Neural progenitor cell (in vitro differentiated cells): ENCODE data around the gene PRG3. TPM values are rescaled to one million over a fixed set of nuclear protein-coding genes. Genes with fewer than 3 reads are reported as not detected.
"Not testable (repeated sequence)": the region's sequence is repeated elsewhere in the genome, so short reads cannot be mapped to it uniquely, and the experiment has no call there.

Experiments
- DNase-seq: peaks from one replicate; pipeline ENCODE4 v3.0.0-alpha.2; 2016; ENCODE audit warnings: low spot score
- H2AFZ ChIP-seq: fragments of 200-600 bp; sonication (generic); replicated peaks from 2 replicates; pipeline ENCODE4 v1.6.1; 2016; ENCODE audit warnings: antibody characterized with exemption
- H3F3A ChIP-seq: fragments of 200-600 bp; sonication (generic); 2 replicates; pipeline ENCODE4 v1.6.1; 2016; ENCODE audit warnings: antibody characterized with exemption, low read depth
- H3K27ac ChIP-seq: fragments of 200-600 bp; sonication (generic); 2 replicates; pipeline ENCODE4 v1.5.1; 2016; ENCODE audit warnings: mild to moderate bottlenecking
- H3K27me3 ChIP-seq: fragments of 200-600 bp; sonication (generic); 2 replicates; pipeline ENCODE4 v1.6.1; 2016; ENCODE audit warnings: mild to moderate bottlenecking, moderate library complexity
- H3K36me3 ChIP-seq: fragments of 200-600 bp; sonication (generic); 2 replicates; pipeline ENCODE4 v1.5.1; 2016
- H3K4me1 ChIP-seq: fragments of 200-600 bp; sonication (generic); 2 replicates; pipeline ENCODE4 v1.6.1; 2016; ENCODE audit warnings: mixed run types
- H3K4me2 ChIP-seq: fragments of 200-600 bp; sonication (generic); 2 replicates; pipeline ENCODE4 v1.6.1; 2016
- H3K4me3 ChIP-seq: fragments of 200-600 bp; sonication (generic); 2 replicates; pipeline ENCODE4 v1.5.1; 2016
- H3K79me2 ChIP-seq: fragments of 200-600 bp; sonication (generic); 2 replicates; pipeline ENCODE4 v1.6.1; 2016; ENCODE audit warnings: low read depth
- H3K9ac ChIP-seq: fragments of 200-600 bp; sonication (generic); 2 replicates; pipeline ENCODE4 v1.6.1; 2016
- H3K9me3 ChIP-seq: fragments of 200-600 bp; sonication (generic); 2 replicates; pipeline ENCODE4 v1.5.1; 2016; ENCODE audit warnings: low read depth
- H4K20me1 ChIP-seq: fragments of 200-600 bp; sonication (generic); 2 replicates; pipeline ENCODE4 v1.6.1; 2016; ENCODE audit warnings: low read depth
- H3K27ac Mint-ChIP-seq: 3 replicates; pipeline ENCODE4 v1.8.0; 2021; ENCODE audit warnings: mixed read lengths
- H3K27me3 Mint-ChIP-seq: 2 replicates; pipeline ENCODE4 v1.8.0; 2022; ENCODE audit warnings: low read depth, mild to moderate bottlenecking, inconsistent platforms, moderate library complexity, mixed read lengths; ENCODE audit not compliant: insufficient read depth
- H3K36me3 Mint-ChIP-seq: 3 replicates; pipeline ENCODE4 v1.8.0; 2021; ENCODE audit warnings: mixed read lengths
- H3K4me1 Mint-ChIP-seq: 3 replicates; pipeline ENCODE4 v1.8.0; 2021; ENCODE audit warnings: mixed read lengths
- H3K4me3 Mint-ChIP-seq: 3 replicates; pipeline ENCODE4 v1.8.0; 2021; ENCODE audit warnings: mild to moderate bottlenecking, moderate library complexity, mixed read lengths
- H3K9me3 Mint-ChIP-seq: 3 replicates; pipeline ENCODE4 v1.8.0; 2020; ENCODE audit warnings: mixed read lengths
- EZH2 ChIP-seq: fragments of 200-600 bp; sonication (generic); IDR thresholded peaks from 2 replicates; pipeline ENCODE4 v1.6.1; 2017; ENCODE audit warnings: antibody characterized with exemption, mild to moderate bottlenecking, moderate library complexity
- EZH2phosphoT487 ChIP-seq: fragments of 200-600 bp; sonication (generic); IDR thresholded peaks from 2 replicates; pipeline ENCODE4 v1.6.1; 2017; ENCODE audit warnings: antibody characterized with exemption
- total RNA-seq: library from RNA; depleted of rRNA; stranded (reverse); fragments of >200 nt; gene quantifications from 2 replicates; pipeline ENCODE4 v1.2.3, GENCODE V29; 2015; ENCODE audit warnings: low replicate concordance
- TF ChIP-seq, protein P1 (sequence below): fragments of 200-600 bp; sonication (generic); IDR thresholded peaks from 2 replicates; pipeline ENCODE4 v1.5.1; 2017; ENCODE audit warnings: antibody characterized with exemption, mild to moderate bottlenecking

Gene PRG3
- total RNA-seq, 1 donor from 2014 or later: not detected

DNA sequence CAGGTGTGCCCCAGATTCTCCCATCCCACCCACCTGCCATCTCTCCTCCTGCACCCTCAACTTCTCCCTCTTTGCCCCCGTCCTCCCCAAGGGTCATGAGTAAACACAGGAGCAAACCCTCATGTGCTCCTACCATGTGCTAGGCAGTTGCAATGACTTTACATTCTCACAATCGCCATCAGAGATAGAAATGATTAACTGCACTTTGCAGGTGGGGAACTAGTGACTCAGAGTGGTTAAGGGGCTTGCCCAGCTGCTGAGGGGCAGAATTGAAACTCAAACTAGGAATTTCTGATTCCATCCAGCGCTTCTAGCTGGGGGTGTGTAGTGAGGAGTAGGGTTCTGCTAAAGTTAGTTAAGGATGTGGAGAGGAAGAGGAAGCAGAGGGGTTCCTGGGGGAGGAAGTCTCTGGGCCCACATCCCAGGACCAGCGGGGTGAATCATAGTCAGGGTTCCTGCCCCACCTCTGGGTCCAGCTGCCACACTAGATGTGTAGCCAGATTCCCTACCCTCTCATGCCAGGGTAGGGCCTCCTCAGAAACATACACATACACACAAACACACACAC lies 25.5 kb upstream of the PRG3 start:
- H3K27me3 ChIP-seq: no peaks in the 10 kb centered on the region
- no peak overlapping the region for H3K4me3 ChIP-seq
- H2AFZ ChIP-seq: no peak overlapping the region
- H3F3A ChIP-seq: no peaks in the 10 kb centered on the region
- H3K9ac ChIP-seq: no peak overlapping the region
- H3K79me2 ChIP-seq: no peaks in the 10 kb centered on the region
- H4K20me1 ChIP-seq: no peaks in the 10 kb centered on the region
- Mint-ChIP-seq H3K4me3 (no peak overlapping the region), H3K27me3 (peaks cover 7% of the 10 kb centered on the region), H3K9me3 (no peaks in the 10 kb centered on the region), H3K36me3 (peaks cover 3% of the 10 kb centered on the region), H3K27ac (no peak overlapping the region), H3K4me1 (no peaks in the 10 kb centered on the region)
- DNase-seq: no peak
- no peaks in the 10 kb centered on the region for H3K9me3 ChIP-seq
- TF ChIP-seq EZH2 (no peak), EZH2phosphoT487 (no peak)
- TF ChIP-seq, protein P1, sequence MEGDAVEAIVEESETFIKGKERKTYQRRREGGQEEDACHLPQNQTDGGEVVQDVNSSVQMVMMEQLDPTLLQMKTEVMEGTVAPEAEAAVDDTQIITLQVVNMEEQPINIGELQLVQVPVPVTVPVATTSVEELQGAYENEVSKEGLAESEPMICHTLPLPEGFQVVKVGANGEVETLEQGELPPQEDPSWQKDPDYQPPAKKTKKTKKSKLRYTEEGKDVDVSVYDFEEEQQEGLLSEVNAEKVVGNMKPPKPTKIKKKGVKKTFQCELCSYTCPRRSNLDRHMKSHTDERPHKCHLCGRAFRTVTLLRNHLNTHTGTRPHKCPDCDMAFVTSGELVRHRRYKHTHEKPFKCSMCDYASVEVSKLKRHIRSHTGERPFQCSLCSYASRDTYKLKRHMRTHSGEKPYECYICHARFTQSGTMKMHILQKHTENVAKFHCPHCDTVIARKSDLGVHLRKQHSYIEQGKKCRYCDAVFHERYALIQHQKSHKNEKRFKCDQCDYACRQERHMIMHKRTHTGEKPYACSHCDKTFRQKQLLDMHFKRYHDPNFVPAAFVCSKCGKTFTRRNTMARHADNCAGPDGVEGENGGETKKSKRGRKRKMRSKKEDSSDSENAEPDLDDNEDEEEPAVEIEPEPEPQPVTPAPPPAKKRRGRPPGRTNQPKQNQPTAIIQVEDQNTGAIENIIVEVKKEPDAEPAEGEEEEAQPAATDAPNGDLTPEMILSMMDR: no peak
- no peaks in the 10 kb centered on the region for H3K4me1 ChIP-seq
- no peaks in the 10 kb centered on the region for H3K36me3 ChIP-seq
- H3K4me2 ChIP-seq: no peak overlapping the region
- no peak overlapping the region for H3K27ac ChIP-seq

DNA sequence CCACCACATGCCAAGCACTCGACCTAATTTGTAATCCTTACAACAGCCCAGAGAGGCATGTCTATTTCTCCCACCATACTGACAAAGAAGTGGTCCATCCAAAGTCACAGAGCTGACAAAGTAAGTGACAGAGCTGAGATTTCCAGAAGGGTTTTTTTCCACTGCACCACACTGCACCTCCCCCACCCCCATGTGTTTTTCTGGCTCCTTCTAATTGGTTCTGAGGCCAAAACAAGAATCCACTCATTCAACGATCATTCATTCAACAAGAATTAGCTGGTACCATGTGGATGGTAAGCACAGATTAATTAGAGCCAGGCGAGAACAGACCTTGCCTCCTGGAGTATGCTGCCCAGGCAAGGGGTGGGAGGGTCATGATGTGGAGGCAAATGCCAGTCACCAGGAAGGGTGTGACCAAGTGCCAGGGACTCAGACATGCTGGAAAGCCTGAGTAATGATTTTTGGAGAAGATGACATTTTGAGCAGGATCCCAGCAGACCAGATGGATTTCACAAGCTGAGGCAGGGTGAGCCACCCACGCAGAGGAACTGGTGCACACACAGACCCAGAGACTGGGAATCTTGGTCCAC lies 24.4 kb upstream of the PRG3 start:
- Mint-ChIP-seq H3K4me1 (no peaks in the 10 kb centered on the region), H3K27ac (no peak overlapping the region), H3K9me3 (no peaks in the 10 kb centered on the region), H3K4me3 (no peak overlapping the region), H3K36me3 (no peaks in the 10 kb centered on the region), H3K27me3 (peaks cover 10% of the 10 kb centered on the region)
- no peak overlapping the region for H2AFZ ChIP-seq
- H4K20me1 ChIP-seq: no peaks in the 10 kb centered on the region
- no peaks in the 10 kb centered on the region for H3K9me3 ChIP-seq
- H3K79me2 ChIP-seq: no peaks in the 10 kb centered on the region
- no peaks in the 10 kb centered on the region for H3F3A ChIP-seq
- no peak overlapping the region for H3K9ac ChIP-seq
- no peak overlapping the region for H3K4me2 ChIP-seq
- no peaks in the 10 kb centered on the region for H3K4me1 ChIP-seq
- H3K4me3 ChIP-seq: no peak overlapping the region
- H3K27me3 ChIP-seq: no peaks in the 10 kb centered on the region
- TF ChIP-seq EZH2 (no peak), EZH2phosphoT487 (no peak)
- TF ChIP-seq, protein P1: no peak
- DNase-seq: no peak
- no peak overlapping the region for H3K27ac ChIP-seq
- no peaks in the 10 kb centered on the region for H3K36me3 ChIP-seq

DNA sequence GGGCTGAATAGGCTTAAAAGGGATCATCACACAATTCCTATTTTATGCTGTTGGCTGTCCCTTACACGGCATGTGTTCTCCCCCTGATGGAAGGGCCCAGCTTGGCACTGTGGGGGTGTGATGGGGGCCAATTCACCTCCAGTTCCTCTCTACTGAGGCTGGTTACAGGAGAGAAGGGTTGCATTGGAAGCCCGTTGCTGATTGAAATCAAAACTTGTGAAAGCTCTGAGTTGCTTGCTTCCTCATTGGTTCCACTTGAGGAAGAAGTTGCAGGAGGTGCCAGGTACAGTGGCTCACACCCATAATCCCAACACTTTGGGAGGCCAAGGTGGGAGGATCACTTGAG lies 22.8 kb upstream of the PRG3 start:
- TF ChIP-seq, protein P1: no peak
- TF ChIP-seq EZH2phosphoT487 (no peak), EZH2 (no peak)
- Histone ChIP-seq H3K4me2 (no peak overlapping the region), H3K9ac (no peak overlapping the region), H3F3A (no peaks in the 10 kb centered on the region), H3K27me3 (no peaks in the 10 kb centered on the region), H2AFZ (no peak overlapping the region), H4K20me1 (no peaks in the 10 kb centered on the region), H3K79me2 (no peaks in the 10 kb centered on the region), H3K9me3 (no peaks in the 10 kb centered on the region), H3K36me3 (no peaks in the 10 kb centered on the region), H3K27ac (no peak overlapping the region), H3K4me3 (no peak overlapping the region), H3K4me1 (no peaks in the 10 kb centered on the region)
- Mint-ChIP-seq H3K9me3 (no peaks in the 10 kb centered on the region), H3K4me1 (no peaks in the 10 kb centered on the region), H3K27ac (no peak overlapping the region), H3K36me3 (no peaks in the 10 kb centered on the region), H3K4me3 (no peak overlapping the region), H3K27me3 (peaks cover 10% of the 10 kb centered on the region)
- no peak for DNase-seq

DNA sequence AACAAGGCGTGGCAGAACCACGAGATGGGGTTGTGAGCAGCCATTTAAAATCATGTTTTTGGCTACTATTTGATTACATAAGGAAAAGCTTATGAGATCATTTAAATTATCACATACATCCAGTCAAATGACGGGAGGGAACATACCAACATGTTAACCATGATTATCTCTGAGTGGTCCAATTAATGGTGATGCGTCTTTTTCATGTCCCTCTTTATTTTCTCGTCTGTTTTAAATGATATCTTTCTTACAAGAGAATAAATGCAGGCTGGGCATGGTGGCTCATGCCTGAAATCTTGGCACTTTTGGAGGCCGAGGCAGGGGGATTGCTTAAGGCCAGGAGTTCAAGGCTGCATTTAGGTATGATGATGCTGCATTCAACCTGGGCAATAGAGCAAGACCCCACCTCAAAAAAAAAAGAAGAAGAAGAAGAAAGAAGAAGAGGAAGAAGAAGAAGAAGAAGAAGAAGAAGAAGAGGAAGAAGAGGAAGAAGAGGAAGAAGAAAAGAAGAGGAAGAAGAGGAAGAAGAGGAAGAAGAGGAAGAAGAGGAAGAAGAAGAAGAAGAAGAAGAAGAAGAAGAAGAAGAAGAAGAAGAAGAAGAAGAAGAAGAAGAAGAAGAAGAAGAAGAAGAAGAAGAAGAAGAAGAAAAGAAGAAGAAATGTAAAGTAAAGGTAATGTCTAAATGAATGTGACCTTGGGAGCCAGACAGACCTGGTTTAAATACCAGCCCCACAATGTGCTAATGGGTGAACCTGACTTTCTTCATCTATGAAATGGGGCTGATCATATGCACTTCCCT lies 22.3 kb upstream of the PRG3 start:
- not testable (repeated sequence) for H3K4me1 ChIP-seq, H3K9me3 ChIP-seq, H3F3A ChIP-seq, H3K4me3 ChIP-seq, H3K27ac ChIP-seq, H3K4me2 ChIP-seq, H3K79me2 ChIP-seq, H3K4me1 Mint-ChIP-seq, H3K36me3 ChIP-seq, H3K9me3 Mint-ChIP-seq, H3K9ac ChIP-seq, H3K27me3 ChIP-seq, H3K4me3 Mint-ChIP-seq, H3K27me3 Mint-ChIP-seq, H3K36me3 Mint-ChIP-seq, H4K20me1 ChIP-seq, H3K27ac Mint-ChIP-seq, DNase-seq, H2AFZ ChIP-seq
